NCI-H2171 (cell line): Measurements from ENCODE around the gene TNC.
"Not testable (repeated sequence)": the region's sequence is repeated elsewhere in the genome, so short reads cannot be mapped to it uniquely, and the experiment has no call there.

Source experiments
- DNase-seq: peaks from one replicate; lab custom pipeline; 2025; lab: John Stamatoyannopoulos, UW

TNC gene

DNA sequence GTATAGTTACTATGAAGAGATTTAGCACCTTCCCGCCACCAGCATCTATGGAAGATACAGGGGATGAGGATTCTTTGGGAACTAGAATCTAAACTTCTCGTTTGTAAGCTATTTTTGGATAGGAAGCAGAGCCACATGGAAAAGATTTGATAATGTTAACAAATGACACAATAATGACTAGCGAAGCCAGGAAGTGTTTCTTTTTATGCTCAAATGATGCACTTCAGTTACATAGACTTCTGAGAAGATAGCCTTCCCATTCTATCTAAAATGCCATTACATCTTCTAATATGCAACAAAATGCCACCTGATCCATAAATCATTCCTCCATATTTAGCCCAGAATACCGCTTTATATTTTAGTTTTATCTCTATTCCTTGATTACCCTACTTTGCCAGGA, 17.0 kb upstream of the TNC start:
- DNase-seq: no peak

DNA sequence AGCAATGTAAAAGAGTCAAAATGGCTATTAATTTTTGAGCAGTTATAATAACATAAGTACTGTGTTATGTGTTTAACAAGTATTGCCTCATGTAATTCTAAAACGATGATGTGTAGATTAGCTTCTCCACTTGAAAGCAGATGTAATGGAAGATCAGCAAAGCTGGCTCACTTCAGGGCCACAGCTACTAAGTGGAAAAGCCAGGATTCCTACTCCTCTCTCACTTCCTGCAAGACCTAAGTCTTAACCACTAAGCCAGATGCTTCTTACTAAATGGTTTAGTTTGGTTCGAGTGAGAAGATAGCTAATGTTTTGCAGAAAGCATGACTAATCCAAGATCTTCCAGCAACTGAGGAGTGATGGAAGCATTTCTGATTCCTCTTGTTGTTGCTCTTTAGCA, 15.7 kb upstream of the TNC start:
- no peak for DNase-seq

- peak; percentile 90 for DNase-seq
Measured at GRCh38 chr9:115132648-115133047, 14.7 kb upstream of the TNC start.

DNA sequence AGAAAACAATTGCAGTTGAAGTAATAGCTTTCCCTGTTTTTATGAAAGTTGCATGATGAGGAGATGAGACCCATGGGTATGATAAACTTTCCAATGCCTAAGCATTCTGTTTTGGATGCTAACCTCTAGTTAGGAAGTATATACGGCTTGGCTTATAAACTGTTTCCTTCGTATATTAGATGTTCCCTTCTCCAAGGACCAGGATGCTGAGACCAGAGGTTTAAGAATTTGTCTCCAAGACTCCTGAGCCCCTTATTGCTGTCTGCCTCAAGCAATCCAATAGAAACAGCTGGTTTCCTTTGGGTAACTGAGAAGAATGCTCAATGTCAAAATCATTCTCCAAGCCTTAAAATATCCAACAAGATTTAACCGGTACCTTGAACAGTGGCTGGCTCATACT, 12.2 kb upstream of the TNC start:
- no peak for DNase-seq

DNA sequence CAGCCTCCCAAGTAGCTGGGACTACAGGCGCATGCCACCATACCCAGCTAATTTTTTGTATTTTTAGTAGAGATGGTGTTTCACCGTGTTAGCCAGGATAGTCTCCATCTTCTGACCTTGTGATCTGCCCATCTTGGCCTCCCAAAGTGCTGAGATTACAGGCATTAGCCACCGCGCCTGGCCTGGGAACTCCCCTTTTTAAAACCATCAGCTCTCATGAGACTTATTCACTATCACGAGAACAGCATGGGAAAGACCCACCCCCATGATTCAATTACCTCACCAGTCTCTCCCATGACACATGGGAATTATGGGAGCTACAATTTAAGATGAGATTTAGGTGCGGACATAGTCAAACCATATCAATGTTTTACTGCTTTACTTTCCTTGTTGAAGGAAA, 10.8 kb upstream of the TNC start:
- DNase-seq: not testable (repeated sequence)

GRCh38 chr9:115127191-115127817, 9.3 kb upstream of the TNC start:
- no peak for DNase-seq

DNA sequence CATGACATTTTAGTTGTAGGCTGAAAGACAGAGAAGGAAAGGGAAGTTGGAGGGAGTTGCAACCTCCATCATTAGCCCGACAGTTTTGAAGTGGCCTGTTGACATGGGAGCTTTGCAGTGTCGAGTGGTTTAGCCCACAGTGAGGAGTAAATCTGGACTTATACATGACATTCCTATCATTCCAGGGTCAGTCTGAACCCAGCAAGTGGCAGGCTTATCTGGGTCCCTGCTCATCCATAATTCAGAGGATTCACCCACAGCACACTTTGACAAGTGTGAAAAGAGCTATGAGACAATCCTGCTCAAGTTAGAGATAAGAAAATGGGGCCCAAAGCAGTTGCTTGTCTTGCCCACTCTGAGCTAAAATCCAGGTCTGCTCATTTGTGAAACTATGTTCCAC, 8.4 kb upstream of the TNC start:
- no peak for DNase-seq

DNA sequence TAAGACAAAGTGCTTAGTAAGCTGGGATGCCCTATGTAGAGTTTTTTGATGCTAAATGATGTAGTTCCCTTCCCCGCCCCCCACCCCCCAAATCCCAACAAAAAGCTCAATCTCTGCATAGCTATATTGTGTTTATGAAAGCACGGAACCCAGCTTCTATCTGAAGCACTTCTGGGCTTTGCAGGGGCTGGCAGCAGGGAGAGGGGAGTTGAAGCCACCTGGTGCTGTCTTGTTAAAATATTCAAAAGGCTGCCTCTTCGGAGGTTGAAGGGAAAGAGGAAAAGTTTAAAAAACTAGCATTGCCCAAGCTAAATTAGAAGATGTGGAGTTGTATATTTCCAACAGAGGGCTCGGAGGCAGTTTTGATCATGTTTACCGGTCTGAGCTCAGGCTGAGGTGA, 5.0 kb upstream of the TNC start:
- no peak for DNase-seq

- DNase-seq: no peak
Measured at GRCh38 chr9:115121181-115121580, 3.2 kb upstream of the TNC start.

DNA sequence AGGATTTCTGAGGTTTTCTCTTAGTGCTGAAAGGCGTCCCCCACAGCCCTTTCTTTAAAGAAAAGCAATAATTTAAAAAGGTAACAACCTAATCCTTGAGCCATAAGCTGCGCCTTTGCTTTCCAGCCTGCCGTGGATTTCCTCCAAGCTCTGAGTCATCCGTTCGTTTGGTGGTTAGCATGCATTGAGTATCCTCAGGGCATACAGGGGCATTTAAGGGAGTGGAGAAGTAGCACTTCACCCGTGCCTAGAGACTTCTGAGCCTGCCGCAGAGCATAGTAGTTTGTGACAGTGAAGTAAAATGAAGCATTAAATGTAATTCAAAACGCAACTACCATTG, 892 bp upstream of the TNC start:
- DNase-seq: peak; percentile 39

DNA sequence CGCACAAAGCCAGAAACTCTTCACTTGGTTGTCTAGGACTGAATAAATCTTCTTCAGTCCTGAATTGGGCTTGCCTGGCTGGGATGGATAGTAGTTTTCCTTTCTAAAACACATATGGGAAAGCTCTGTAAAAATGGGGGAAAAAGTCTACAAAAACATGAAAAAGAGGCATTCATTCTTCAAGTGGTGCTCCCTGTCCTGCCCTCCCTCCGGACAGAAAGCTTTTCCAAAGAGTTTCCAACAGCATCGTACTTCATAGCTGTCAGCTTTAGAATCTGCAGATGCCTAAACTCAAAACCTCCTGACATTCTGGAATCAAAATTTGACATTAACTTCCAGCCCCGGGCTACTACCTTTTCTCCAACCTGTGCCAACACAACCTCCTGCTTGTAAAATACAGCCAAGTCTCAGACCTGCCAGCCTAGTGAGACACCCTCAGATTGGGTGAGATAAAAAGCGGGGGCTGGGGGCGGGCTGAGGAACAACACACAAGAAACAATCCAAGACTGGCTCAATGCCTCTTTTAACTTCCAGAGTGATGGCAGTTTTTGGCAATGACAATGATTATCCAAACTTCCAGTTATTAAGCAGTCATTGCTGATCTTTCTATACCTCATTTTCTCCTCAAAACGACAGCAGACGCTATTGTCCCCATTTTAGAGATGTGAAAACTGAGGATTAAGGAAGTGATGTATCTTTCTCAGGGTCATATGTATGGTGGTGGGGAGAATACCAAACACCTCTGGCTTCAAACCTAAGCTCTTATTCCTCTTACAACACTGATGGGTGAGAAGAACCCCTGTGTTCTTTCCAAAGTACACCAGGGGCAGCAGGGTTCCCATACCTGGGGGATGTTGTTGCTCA, 1.3 kb downstream of the TNC start:
- DNase-seq: no peak

- DNase-seq: no peak
Measured at GRCh38 chr9:115115924-115116323, 2.0 kb downstream of the TNC start.

DNA sequence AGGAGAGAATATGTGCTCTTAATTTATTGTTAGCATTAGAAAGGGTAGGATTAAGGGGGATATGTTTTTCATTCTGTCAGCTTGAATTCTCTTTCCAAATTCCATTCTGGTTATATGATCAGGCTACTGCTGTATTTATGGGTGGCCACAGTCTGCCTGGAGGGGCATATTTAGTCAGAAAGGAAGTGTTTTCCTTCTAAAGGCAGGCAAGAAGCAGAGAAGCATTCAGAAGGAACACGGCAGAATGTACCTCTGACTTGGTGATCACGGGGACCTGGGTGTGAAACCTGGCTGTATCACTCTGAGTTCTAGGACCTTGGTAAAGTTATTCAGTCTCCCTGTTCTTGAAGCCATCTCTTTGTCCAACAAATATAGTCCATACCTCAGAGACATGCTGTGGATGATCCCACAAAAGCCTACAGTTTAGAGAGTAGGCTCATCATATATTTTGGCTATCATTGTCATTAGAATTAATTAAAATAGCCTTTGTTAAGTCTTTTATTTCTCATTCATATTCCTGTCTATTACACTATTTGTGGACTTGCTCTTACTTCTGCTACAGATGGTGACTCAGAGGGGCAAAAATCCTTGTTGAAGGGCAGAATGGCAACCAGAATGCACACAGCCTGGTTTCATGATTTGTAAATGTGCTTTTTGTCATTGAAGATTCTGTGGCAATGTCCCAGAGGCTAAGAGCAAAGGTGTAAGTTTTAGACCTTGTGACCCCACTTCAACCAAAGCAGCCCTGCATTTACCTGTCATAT, 2.7 kb downstream of the TNC start:
- no peak for DNase-seq

DNA sequence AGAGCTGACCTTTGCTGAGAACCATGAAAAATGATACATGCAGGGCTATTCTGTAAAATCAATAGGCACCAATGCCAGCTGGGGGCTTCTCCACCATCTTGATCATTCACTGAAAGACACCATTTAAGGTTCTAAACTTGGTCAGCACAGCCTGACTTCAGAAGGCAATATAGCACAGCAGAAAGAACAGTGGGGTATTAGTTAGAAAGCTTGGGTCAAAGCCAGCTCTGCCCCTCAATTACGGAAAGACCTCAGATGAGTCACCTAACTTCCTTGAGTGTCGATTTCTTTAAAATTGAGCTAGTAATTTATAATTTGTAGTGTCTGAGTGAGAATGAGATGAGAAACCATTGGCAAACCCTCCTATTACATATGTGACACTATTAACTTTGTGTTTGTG, 3.4 kb downstream of the TNC start:
- DNase-seq: no peak

GRCh38 chr9:115114084-115114483, 3.9 kb downstream of the TNC start:
- DNase-seq: no peak

DNA sequence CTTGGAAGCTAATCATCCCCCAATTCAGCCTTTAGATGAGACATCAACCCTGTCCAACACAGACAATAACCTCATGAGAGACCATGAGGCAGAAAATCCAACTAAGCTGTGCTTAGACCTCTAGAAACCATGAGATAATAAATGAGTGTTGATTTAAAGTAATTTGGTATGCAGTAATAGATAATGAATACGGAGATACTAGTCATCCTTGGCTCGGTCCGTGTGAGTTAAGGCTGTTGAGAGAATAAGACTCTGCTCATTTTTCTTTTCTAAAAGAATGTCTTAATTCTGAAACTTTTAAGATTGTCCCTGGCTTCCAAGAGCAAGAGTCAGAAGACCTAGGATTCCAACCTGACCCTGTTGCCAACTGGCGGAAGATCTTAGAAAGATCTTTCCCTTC, 6.1 kb downstream of the TNC start:
- no peak for DNase-seq

- DNase-seq: no peak
Measured at GRCh38 chr9:115109486-115109885, 8.5 kb downstream of the TNC start.

DNA sequence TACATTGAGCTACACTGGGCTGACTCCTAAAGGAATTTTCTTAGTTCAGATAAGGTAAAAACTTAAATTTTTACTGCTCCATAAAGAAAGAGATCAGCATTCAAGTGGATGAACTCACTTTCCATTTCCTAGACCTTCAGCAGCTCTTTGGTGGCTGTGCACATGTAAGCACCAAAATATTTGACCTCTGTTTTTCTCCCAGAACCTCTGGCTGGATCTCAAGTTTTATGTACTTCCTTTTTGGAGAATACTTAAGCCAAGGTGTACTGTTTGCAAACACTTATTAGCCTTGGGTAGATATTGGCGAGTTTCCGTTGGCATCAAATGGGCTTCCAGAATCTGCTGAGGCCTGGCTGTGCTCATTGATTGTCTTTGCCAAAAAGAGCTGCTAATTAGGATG, 10.3 kb downstream of the TNC start:
- no peak for DNase-seq

- DNase-seq: no peak
Measured at GRCh38 chr9:115106642-115107041, 11.3 kb downstream of the TNC start.

DNA sequence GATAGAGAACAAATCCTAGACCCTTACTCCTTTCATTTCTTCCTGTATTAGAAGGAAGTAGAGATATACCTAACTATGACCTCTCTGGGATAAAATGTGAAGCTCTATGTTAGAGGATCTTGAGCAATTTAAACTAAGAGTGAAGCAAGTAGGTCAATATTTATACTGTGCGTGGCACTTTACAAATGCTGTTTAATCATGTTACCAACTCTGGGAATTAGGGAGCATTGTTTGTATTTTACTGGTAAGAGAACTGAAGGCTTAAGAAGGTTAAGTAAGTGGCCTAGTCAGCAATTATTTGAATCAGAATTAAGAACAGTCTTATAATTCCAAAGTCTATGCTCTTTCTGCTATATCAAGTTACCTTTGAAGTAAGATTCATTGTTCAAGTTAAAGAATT, 12.0 kb downstream of the TNC start:
- no peak for DNase-seq

DNA sequence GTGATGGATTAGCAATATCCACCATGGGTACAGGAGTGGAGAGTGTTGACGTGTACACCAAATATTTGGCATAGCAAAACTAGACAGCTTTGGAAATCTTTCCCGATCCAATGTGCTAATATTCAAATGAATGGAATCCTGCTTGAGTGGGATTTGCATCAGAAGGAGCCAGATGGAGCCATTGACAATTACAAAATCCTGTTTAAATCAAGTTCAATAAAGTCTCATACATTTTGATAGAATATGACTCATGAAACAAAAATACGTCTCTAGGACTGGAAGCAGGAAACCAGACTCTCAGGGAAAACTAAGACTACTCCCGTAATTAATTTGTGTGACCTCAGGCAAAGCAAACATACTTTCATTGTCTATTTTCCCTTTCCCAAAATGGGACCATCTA, 13.0 kb downstream of the TNC start:
- no peak for DNase-seq

GRCh38 chr9:115103746-115104477, 14.0 kb downstream of the TNC start:
- no peak for DNase-seq

GRCh38 chr9:115099901-115100300, 18.1 kb downstream of the TNC start:
- DNase-seq: no peak
